ENCODE data around the gene HSPH1. TPM values are rescaled to one million over a fixed set of nuclear protein-coding genes. Genes with fewer than 3 reads are reported as not detected.

Gene HSPH1
- total RNA-seq, 1 donor from 2014 or later = 112 TPM

- TF ChIP-seq, protein P1, sequence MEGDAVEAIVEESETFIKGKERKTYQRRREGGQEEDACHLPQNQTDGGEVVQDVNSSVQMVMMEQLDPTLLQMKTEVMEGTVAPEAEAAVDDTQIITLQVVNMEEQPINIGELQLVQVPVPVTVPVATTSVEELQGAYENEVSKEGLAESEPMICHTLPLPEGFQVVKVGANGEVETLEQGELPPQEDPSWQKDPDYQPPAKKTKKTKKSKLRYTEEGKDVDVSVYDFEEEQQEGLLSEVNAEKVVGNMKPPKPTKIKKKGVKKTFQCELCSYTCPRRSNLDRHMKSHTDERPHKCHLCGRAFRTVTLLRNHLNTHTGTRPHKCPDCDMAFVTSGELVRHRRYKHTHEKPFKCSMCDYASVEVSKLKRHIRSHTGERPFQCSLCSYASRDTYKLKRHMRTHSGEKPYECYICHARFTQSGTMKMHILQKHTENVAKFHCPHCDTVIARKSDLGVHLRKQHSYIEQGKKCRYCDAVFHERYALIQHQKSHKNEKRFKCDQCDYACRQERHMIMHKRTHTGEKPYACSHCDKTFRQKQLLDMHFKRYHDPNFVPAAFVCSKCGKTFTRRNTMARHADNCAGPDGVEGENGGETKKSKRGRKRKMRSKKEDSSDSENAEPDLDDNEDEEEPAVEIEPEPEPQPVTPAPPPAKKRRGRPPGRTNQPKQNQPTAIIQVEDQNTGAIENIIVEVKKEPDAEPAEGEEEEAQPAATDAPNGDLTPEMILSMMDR (IDR thresholded peaks at IDR 0.05) = no peak
- ATAC-seq (ENCODE audit: low read depth) (no peak), DNase-seq (no peak)
- ChIA-PET CTCF (no interaction called here), POLR2A (no interaction called here)
- intact Hi-C loops (cut with micrococcal nuclease) = no loop called here
- peaks cover 2% of the 10 kb centered on the region for H3K4me1 Mint-ChIP-seq
- no peak overlapping the region for H3K27ac Mint-ChIP-seq
- H3K27me3 Mint-ChIP-seq = no peaks in the 10 kb centered on the region
- H3K4me3 Mint-ChIP-seq = no peak overlapping the region
- no peaks in the 10 kb centered on the region for H3K9me3 Mint-ChIP-seq
- peaks cover 86% of the 10 kb centered on the region for H3K36me3 Mint-ChIP-seq (ENCODE audit: low read depth)
Measured at GRCh38 chr13:31151837-31152236, 9.9 kb downstream of the HSPH1 start.

DNA sequence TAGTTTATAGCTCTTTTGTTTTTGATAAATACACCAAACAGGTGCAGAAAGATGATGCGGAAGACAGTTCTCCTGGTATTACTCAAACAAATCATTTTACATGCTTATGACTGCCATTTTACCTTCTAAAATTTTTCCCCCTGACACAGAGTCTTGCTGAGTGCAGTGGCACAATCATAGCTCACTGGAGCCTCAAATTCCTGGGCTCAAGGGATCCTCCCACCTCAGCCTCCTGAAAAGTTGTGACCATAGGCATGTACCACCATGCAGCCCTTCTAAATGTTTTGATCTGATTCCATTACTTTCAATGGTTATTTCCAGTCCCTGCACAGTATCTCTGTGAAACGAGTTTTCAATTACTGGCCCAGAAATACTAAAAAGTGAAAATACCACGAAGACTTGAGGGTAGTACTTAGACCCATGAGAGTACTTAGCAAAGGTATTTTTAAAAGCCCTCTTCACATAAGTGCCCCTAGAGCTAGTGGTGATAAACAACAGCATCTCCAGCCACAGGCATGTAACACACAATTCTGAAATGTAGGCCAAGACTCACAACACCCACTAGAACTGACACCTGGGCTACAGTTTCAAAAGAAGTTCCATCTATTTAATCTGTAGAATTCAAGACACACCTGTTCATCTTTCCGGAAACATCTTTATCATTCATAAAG, 11.3 kb downstream of the HSPH1 start:
- POLR2A ChIA-PET = no interaction called here
- DNase-seq = no peak
- Mint-ChIP-seq H3K9me3 (no peaks in the 10 kb centered on the region), H3K4me3 (no peak overlapping the region), H3K4me1 (no peaks in the 10 kb centered on the region), H3K27ac (no peak overlapping the region), H3K36me3 (ENCODE audit: low read depth) (peaks cover 88% of the 10 kb centered on the region), H3K27me3 (no peaks in the 10 kb centered on the region)
- intact Hi-C loops (cut with micrococcal nuclease) = no loop called here
- TF ChIP-seq, protein P1 (IDR thresholded peaks at IDR 0.05) = no peak
- CTCF ChIA-PET = no interaction called here
- no peak for ATAC-seq (ENCODE audit: low read depth)

DNA sequence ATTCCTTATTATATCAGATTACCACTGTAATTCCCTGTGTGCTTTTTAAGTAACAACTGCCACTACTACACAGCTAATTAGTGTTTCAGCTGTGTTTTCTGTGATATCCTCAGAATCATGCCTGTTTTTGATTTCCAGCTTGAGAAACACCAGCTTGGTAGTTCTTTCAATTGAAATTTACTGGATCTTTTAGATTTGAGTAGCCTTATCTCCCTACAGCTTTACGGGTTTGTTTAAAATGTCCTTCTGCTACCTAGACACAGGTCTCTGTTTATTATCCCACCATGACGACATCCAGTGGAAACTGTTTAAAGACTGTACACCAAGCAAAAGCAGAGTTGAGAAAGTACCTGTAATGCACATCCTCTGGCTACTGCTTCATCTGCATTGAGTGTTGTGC, 12.1 kb downstream of the HSPH1 start:
- intact Hi-C loops (cut with micrococcal nuclease) = no loop called here
- no peak for DNase-seq
- CTCF ChIA-PET = no interaction called here
- TF ChIP-seq, protein P1 (IDR thresholded peaks at IDR 0.05) = no peak
- Mint-ChIP-seq H3K4me1 (no peaks in the 10 kb centered on the region), H3K27me3 (no peaks in the 10 kb centered on the region), H3K9me3 (no peaks in the 10 kb centered on the region), H3K36me3 (ENCODE audit: low read depth) (peaks cover 88% of the 10 kb centered on the region), H3K27ac (no peak overlapping the region), H3K4me3 (no peak overlapping the region)
- POLR2A ChIA-PET = no interaction called here
- ATAC-seq (ENCODE audit: low read depth) = no peak

- Mint-ChIP-seq H3K4me1 (no peaks in the 10 kb centered on the region), H3K27ac (no peak overlapping the region), H3K4me3 (no peak overlapping the region), H3K9me3 (no peaks in the 10 kb centered on the region), H3K36me3 (ENCODE audit: low read depth) (peaks cover 93% of the 10 kb centered on the region), H3K27me3 (no peaks in the 10 kb centered on the region)
- TF ChIP-seq, protein P1 (IDR thresholded peaks at IDR 0.05) = no peak
- DNase-seq = no peak
- POLR2A ChIA-PET = no interaction called here
- intact Hi-C loops (cut with micrococcal nuclease) = no loop called here
- no peak for ATAC-seq (ENCODE audit: low read depth)
- CTCF ChIA-PET = no interaction called here
Measured at GRCh38 chr13:31145417-31145816, 16.3 kb downstream of the HSPH1 start.

DNA sequence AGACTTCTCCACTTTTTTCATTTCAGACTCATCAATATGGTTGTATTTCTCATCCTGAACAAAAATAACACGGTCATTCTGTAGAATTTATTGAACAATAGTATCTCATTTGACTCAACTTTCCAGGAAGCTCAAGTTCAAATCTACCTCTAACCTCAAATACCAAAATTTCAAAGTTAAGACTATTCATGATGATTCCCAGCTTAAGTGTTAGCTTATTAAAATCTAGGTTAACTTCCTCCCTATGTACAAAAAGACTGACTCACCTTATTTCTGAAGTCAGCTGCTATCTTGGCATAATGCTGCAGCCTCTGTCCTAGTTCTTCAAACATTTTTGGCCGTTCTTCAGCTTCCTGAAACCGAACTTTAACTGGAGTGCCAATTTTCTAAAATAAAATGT, 23.2 kb downstream of the HSPH1 start:
- no peaks in the 10 kb centered on the region for H3K27me3 Mint-ChIP-seq
- intact Hi-C loops (cut with micrococcal nuclease) = no loop called here
- H3K36me3 Mint-ChIP-seq (ENCODE audit: low read depth) = peaks cover 88% of the 10 kb centered on the region
- no peak overlapping the region for H3K27ac Mint-ChIP-seq
- no peaks in the 10 kb centered on the region for H3K4me1 Mint-ChIP-seq
- TF ChIP-seq, protein P1 (IDR thresholded peaks at IDR 0.05) = no peak
- no peak overlapping the region for H3K4me3 Mint-ChIP-seq
- CTCF ChIA-PET = no interaction called here
- POLR2A ChIA-PET = no interaction called here
- no peaks in the 10 kb centered on the region for H3K9me3 Mint-ChIP-seq
- DNase-seq (no peak), ATAC-seq (ENCODE audit: low read depth) (no peak)
